T-helper 2 cell treated with Interferon-gamma antibody and Interleukin-4, amounts not matched to agents 100 ng/mL and 5 ng/mL, for 36 hours (primary cell): ENCODE results near the gene KCTD19. TPM values are rescaled to one million over a fixed set of nuclear protein-coding genes. Genes with fewer than 3 reads are reported as not detected.
"Not testable (repeated sequence)": the region's sequence is repeated elsewhere in the genome, so short reads cannot be mapped to it uniquely, and the experiment has no call there.

ENCODE experiments used
- intact Hi-C: fragments of 100-400 bp; cut with micrococcal nuclease; formaldehyde crosslinking; loops from one replicate; pipeline ENCODE4 v1.15.1; 2023
- total RNA-seq: library from RNA; stranded (reverse); gene quantifications from 2 replicates; pipeline ENCODE4 v1.2.3, GENCODE V29; 2022

Gene KCTD19
- 0.02 TPM in 1 of 2 replicates, not detected in the other for total RNA-seq

DNA sequence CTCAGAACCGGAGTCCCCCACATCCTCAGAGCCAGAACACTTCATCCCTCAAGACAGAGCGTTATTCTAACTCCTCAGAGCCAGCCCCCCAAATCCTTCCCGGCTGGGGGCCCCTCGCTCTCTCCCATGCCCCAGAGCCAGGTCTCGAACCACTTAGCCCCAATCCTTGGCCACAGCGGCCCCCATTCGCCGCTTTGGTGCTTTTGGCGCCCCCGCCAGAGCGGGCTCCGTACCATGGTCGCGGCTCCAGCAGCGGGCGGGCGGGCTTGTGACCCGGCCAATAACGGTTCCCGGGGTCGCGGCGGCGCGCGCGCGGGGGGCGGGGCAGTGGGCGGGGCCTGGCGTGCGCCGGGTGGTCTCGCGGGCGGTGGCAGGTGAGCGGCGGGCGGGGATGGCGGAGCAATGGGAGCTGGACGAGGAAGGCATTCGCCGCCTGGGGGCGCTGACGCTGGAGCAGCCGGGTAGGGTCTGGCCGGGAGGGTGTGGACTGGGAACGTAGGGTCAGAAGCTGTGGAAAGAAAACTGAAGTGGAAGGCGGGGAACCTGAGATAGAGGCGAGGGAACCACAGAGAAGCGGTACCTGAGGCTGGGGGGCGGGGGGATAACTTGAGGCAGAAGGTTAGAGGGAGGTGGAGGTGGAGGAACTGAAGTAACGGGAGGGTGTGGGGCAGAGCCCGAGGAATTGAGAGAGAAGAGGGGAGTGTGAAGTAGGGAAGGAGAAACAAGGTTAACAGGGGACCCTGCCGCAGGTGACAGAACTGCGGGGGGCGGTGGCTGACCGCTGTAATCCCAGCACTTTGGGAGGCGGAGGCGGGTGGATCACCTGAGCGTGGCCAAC lies at the start of gene KCTD19, which contains the start of gene LRRC36:
Gene KCTD19 (minus strand): TSS at position 270 of the 838 bp plus-strand sequence. CDS start 34 bp downstream, at position 236.
Gene LRRC36 (plus strand): TSS at position 344 of the 838 bp plus-strand sequence. CDS start 48 bp downstream, at position 392.
- intact Hi-C loops: no loop called here

DNA sequence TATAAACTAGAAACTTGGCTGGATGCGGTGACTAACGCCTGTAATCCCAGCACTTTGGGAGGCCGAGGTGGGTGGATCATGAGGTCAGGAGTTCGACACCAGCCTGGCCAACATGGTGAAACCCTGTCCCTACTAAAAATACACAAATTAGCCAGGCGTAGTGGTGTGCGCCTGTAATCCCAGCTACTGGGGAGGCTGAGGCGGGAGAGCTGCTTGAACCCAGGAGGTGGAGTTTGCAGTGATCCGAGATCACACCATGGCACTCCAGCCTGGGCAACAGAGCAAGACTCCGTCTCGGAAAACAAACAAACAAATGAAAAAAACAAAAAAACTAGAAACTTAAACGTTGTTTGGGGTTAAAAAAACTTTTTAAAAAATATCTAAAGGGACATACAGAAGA lies 49.5 kb upstream of the KCTD19 start:
- intact Hi-C loops: not testable (repeated sequence)

DNA sequence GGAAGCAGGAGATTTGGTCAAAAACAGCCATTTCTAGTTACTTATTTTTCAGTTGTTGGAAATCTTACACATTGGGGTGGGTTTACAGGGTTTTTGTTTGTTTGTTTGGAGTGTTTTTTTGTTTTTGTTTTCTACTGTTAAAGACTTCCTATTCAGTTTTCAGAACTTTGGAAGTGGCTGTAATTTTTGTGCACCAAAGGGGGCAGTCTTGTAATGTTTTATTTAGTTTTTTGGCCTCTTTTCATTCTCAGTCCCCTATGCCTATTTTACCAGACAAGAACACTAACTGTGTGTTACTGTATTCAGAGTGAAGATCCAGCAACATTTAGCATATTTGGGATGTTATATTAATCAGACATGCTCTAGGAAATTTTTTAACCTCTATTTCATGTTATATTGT lies 46.1 kb upstream of the KCTD19 start:
- intact Hi-C loops: no loop called here

DNA sequence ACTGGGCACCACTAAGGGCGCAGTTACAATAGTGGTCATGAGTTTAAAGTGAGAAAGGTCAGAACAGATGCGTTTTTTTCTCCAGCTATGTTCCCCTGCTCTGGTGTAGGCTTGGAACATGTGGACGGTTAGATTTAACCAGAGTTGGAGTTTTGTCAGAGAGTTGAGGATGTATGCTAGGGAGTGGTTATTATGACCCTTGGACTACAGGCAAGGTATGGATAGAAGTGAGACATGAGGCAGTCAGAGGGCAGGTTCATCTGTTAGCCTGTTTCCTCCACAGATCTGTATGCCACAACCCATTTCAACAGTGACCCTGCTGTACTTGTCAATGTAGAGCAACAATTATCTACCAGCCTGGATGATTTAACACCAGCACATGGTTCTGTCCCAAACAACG lies 44.1 kb upstream of the KCTD19 start:
- intact Hi-C loops: no loop called here

DNA sequence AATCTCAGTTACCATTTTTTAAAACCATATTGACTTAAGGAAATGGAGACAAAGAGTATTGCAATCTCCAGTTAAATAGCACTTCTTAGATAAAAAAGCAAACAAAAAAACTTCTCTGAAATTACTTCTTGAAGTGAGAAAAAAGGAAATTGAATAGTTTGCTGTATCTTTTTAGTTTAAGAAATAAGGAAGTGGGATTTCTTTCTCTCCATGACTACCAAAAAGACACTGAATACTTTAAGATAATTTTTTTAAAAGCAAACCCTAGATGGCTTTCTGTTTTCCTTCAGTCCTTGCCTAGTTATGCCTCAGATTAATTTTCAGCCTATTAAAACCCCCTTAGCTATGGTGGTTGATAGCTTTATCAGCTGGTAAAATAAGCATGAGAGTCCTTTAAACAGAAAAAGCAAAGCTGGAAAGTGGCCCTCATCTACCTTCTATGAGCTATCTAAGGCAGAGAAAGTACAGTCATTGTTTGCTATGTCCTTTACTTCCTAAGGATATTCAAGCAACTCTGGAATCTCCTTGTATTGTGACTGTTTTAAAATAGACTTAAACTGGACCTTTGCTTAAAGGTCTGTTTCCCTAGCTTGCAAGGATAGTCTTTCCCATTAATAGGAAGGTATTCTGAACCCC lies 38.2 kb upstream of the KCTD19 start:
- intact Hi-C loops: no loop called here

DNA sequence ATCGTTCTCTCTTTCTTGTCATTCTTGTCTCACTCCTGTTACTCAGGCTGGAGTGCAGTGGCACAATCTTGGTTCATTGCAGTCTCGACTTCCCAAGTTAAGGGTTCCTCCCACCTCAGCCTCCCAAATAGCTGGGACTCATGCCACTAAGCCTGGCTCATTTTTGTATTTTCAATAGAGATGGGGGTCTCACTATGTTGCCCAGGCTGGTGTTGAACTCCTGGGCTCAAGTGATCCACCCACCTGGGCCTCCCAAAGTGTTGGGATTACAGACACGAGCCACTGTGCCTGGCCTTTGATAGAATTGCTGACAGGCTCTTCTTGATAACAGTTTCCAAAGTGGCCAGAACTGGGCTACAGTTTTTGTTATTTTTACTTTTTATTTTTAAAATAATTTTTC lies 34.5 kb upstream of the KCTD19 start:
- intact Hi-C loops: no loop called here

DNA sequence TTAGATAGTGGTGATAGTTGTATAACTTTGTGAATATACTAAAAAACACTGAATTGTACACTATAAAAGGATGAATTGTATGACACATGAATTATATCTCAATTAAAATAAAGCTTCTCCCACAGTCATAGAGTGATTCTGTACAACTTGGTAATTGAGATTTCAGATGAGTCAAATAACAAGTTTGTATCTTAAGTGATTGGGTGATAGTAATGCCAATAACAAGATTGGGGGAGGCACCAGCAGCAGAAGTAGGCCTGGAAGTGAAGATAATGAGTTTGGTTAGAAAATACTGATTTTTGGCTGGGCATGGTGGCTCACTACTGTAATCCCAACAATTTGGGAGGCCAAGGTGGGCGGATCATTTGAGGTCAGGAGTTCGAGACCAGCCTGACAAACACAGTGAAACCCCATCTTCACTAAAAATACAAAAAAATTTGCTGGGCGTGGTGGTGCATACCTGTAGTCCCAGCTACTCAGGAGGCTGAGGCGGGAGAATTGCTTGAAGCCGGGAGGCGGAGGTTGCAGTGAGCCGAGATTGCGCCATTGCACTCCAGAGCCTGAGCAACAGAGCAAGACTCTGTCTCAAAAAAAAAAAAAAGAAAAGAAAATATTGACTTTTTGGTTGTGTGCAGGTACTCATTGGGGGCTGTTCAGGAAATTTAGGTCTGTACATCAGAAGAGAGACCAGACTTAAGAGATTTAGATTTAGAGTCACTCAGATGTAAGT lies 33.2 kb upstream of the KCTD19 start:
- intact Hi-C loops: not testable (repeated sequence)

DNA sequence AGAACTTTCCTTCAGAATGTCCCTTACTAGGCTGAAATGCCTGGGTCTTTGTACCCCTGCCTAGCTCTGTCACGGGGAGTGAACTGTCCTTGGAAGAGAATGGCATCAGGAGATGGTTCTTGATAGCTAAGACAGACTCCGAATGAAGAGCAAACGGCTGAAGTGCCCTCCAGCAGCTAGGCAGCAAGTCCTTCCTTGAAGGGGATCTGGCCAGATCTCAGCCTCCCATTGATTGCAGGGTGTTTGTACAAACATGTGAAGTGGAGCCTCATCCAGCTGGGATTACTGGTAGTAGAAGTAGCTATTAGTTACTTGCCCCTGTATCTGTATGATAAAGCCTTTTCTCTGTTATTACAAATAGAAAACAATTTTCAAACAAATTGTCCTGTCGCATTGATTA lies 31.0 kb upstream of the KCTD19 start:
- intact Hi-C loops: no loop called here

DNA sequence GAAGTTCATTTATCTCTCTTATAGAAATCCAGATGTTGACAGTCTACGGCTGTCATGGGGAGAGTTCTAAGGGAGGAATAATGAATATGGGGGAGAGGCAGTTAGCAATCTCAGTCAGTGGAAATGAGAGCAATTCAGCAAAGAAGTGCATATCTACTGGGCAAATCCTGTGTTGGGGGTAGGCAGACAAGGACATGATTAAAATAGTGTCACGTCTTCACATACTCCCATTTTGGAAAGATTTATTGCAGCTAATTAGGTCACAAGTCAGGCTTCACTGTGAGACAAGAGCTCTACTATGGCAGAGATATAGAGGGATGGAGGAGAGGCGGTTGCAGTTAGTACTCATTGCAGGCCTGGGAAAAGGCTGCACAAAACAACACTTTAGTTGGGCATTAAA lies 29.9 kb upstream of the KCTD19 start:
- intact Hi-C loops: no loop called here

DNA sequence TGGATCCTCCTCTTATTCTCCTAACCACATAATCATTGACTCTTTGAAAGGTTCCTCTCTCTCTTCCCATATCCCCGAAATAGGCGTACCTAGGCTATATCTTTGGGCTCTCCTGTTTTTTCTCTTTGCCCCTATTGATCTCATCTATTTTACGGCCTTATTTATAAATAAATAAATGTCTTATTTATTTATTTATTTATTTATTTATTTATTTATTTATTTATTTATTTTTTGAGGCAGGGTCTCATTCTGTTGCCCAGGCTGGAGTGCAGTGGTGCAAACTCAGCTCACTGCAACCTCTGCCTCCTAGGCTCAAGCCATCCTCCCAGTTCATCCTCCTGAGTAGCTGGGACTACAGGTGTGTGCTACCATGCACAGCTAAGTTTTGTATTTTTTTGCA lies 25.9 kb upstream of the KCTD19 start:
- intact Hi-C loops: not testable (repeated sequence)

DNA sequence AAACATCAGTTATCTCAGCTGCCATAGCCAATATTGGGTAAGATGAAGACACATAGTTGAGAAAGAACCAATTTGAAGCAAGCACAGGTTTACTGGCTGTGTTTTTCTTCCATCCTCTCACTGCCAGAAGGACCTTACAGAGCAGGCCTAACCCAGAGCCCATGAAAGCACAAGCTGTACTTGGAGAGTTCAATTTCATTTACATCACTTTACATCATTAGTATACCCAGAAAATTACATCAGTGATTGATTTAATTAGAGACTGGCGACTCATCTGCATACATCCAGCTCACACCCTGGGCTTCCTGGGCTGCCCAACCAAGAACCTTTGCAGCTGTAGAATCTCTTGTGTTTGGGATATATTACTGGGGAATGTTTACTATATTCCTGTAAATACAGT lies 23.8 kb upstream of the KCTD19 start:
- intact Hi-C loops: no loop called here

DNA sequence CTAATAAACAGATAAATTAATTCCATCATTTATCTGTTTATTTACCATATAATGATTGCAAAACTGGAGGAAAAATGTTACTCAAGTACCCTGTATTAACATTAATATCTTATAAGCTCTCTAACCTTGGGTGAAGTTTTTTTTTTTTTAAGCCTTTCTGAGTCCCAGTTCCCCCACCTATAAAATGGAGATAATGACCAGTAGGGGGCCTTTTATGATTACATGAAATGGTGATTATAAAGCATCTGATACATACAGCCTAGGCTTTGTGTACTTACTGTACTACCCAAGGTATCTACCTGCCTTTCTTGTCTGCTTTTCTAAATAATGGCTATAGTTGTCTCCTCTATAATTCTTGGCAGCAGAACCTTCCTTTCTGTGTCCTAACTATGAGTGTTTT lies 22.6 kb upstream of the KCTD19 start:
- intact Hi-C loops: loop anchor here (5.0 kb wide), 1 partner anchor 72 kb away; the partner anchor contains the start of gene PLEKHG4

DNA sequence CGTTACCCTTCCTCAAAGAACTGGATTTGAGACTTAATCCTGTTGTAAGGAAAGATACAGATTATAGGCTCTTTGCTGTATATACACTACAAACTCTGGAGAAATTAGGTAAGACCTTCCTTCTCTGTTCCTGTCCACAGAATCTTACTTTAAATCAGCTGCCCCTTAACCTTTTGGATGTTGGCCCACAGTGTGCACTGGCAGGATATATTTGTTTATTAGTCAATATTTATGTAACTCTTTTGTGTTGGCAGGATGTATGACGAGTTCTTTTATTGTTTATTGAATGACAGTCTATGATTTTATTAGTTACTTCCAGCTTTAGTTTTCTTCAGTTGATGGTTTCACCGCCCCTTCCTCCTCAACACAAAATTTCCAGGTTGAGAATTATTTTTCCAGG lies 19.8 kb upstream of the KCTD19 start:
- intact Hi-C loops: loop anchor here (5.0 kb wide), 1 partner anchor 69 kb away; the partner anchor contains the start of gene PLEKHG4

DNA sequence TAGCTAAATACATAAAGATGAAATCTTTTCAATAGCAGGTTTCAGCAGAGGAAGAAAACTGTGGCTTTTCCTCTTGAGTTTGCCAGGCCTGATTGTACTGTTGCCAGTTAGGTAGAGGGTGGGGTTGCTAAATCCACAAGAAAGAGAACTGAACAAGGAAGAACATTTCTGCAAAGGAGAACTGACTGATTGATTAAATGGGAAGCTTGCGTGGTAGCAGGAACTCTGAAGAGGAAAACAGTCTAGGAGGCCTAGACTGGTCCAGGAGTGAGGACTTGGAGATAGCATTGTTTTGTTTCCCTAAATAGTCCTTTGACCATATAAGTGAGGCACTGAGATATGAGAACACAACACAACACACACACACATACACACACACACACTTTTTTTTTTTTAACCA lies 18.9 kb upstream of the KCTD19 start:
- intact Hi-C loops: loop anchor here (5.0 kb wide), 1 partner anchor 68 kb away; the partner anchor contains the start of gene PLEKHG4

DNA sequence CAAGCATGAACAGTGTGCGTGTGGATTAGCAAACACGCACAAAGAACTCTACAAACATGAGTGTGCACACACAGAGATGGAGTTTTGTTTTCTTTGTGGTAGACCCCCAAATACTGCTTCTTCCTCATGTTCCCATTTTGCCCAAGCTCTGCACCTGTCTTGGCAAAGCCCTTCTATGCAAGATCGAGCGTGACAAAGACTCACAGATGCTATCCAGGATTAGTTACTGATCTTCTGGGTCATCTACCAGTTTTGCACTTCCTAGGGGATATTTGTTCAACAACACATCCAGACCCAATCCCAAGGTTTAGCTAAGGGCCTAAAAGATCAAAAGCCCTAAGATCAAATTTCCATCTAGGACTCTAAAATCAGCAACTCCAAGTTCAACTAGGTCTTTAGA lies 16.1 kb upstream of the KCTD19 start:
- intact Hi-C loops: no loop called here

DNA sequence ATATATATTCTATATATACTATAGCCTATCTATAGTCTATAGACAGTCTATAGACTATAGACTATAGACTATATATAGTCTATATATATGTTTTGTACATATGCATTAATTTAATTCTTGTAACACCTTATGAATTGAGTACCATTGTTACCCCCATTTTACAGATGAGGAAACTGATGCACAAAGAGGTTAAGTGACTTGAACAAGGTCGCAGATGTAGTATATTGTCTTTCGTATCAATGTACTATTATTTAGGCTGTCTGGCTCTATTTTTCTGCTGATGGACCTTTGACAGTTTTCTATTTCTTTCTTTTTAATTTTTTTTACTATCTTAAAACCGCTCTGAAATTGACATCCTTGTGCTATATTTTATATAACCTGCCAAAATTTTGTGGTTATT lies 14.7 kb upstream of the KCTD19 start:
- intact Hi-C loops: no loop called here

DNA sequence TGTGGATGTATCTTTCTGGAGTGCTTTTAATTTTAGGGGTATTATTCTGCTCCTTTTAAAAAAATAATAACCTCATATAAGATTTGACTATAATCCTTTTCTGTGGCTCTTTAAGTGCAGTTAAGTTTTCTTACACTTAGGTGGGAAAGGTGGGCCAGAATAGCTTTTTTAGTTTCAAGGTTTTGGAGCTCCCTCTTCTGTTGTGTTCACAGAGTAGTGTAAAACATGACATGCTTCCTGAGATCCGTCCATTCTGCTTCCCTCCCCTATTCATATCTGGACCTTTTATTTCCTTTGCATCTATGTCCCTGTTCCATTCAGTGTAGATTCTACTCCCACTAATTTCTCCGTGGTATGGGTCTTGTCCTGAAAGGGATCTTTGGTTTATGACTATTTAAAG lies 12.9 kb upstream of the KCTD19 start:
- intact Hi-C loops: no loop called here

DNA sequence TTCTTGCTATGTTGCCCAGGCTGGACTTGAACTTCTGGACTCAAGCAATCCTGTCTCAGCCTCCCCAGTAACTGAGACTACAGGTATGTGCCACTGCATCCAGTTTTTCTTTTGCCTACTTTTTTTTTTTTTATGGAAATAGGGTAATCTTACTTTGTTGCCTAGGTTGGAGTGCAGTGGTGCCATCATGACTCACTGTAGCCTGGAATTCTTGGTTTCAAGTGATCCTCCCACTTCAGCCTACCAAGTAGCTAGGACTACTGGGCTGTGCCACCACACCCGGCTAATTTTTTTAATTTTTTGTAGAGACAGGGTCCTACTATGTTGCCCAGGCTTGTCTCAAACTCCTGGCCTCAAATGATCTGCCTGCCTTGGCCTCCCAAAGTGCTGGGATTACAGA lies 10.1 kb upstream of the KCTD19 start:
- intact Hi-C loops: no loop called here

DNA sequence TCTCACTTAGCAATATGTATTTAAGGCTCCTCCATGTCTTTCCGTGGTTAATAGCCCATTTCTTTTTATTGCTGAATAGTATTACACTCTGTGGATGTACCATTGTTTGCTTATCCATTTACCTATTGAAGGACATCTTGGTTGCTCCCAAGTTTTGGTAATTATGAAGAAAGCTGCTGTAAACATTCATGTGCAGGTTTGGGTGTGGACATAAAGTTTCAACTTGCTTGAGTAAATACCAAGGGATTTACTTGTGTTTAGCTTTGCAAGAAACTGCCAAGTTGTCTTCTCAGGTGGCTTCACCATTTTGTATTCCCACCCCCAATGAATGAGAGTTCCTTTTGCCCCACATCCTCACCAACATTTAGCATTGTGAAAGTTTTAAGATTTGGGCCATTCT lies 9.6 kb upstream of the KCTD19 start:
- intact Hi-C loops: no loop called here

DNA sequence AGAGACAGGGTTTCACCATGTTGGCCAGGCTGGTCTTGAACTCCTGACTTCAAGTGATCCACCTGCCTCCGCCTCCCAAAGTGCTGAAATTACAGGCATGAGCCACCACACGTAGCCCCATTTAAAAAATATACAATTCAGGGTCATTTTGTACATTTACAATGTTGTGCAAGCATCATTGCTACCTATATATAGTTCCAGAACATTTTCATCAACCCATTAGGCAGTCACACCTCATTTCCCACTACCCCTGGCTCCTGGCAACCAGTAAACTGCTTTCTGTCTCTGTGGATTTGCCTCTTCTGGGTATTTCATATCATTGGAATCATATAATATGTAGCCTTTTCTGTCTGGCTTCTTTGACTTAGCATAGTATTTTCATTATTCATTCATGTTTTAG lies 6.8 kb upstream of the KCTD19 start:
- intact Hi-C loops: no loop called here

DNA sequence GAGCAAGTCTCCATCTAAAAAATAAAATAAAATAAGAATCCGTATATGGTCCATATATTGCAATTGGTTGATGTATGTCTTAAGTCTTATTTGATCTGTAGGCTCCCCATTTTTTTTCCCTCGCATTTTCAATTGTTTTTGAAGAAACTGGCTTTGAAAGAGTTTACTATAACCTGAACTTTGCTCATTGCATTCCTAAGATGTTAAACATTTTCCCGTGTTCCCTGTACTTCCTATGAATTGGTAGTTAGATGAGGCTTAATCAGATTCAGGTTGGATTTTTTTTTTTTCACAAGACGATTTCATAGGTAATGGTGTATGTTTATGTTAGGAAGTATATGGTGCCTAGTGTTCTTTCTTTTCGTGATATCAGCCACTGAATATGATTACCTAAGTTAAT lies 3.4 kb upstream of the KCTD19 start:
- intact Hi-C loops: no loop called here

DNA sequence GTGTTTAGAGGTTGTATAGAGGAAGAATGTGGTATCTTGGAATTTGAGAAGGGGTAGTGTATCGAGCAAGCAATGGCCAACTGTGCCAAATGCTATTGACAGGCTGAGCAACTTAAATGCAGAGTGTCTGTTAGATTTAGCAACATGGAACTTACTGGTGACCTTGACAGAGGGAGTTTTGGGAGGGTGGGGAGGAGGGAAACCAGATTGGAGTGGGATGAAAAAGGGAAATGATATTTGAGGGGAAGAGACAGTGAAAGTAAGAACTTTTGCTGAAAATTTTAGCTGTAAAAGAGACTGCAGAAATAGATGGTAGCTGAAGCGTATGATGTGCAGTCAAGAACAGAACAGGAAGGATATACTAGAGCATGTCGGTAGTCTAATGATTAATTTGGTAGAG lies 1.2 kb upstream of the KCTD19 start:
- intact Hi-C loops: no loop called here
